ENCODE results near the gene GALNT15.

GRCh38 chr3:16183601-16184270 lies 9.3 kb downstream of the GALNT15 start:
- TF ChIP-seq POLR2A (IDR thresholded peaks at IDR 0.05; ENCODE audit: low read depth, low read length): no peak
- TF ChIP-seq POLR2AphosphoS5 (IDR thresholded peaks at IDR 0.05; ENCODE audit: low read depth, low read length): no peak

All from GM12892 (cell line).